Endothelial cell of umbilical vein (primary cell): ENCODE results near the gene BTLA. TPM values are rescaled to one million over a fixed set of nuclear protein-coding genes. Genes with fewer than 3 reads are reported as not detected.
"Not testable (repeated sequence)": the region's sequence is repeated elsewhere in the genome, so short reads cannot be mapped to it uniquely, and the experiment has no call there.

Source experiments
- BruUV-seq: library from RNA; stranded (reverse); fragments of 400-500 nt; replicated peaks from 2 replicates; lab custom pipeline; 2021; lab: Mats Ljungman, UMichigan
- CTCF ChIA-PET: fragments of 300-600, 350-600 bp; sonication (Branson Sonifier 250); formaldehyde crosslinking; loops from one replicate; lab custom pipeline; 2021; ENCODE audit warnings: antibody characterized with exemption, inconsistent platforms; lab: Charles Lee
- POLR2A ChIA-PET: fragments of 300-600, 350-600 bp; sonication (Branson Sonifier 250); formaldehyde crosslinking; loops from one replicate; lab custom pipeline; 2021; ENCODE audit warnings: antibody characterized with exemption, inconsistent platforms; lab: Charles Lee
- DNase-seq: peaks from one replicate; pipeline ENCODE4 v3.0.0-alpha.2; 2011; ENCODE audit warnings: low read depth, low spot score
- FAIRE-seq: peaks from 2 replicates; lab custom pipeline; 2011; peaks lifted over from hg19 to GRCh38; lab: Jason Lieb, UNC
- H2AFZ ChIP-seq: 2 replicates; pipeline ENCODE4 v1.6.0; 2012; ENCODE audit warnings: low read depth, low read length, control low read depth, inconsistent platforms
- H3K27ac ChIP-seq: 2 replicates; pipeline ENCODE4 v1.5.1; 2011; ENCODE audit warnings: low read depth, mild to moderate bottlenecking, control low read depth, low read length, moderate library complexity; ENCODE audit not compliant: insufficient read depth
- H3K27me3 ChIP-seq, 2 experiments: 2 replicates each; pipeline versions ENCODE4 v1.6.0 to v1.6.1; 2011; ENCODE audit warnings: low read length in 2 of 2, mixed read lengths in 1 of 2; ENCODE audit not compliant: control insufficient read depth in 2 of 2, insufficient read depth in 2 of 2
- H3K36me3 ChIP-seq, 2 experiments: 2 replicates in 1 of 2; 3 replicates in 1 of 2; pipeline ENCODE4 v1.5.1; 2011; ENCODE audit warnings: low read length in 2 of 2, mild to moderate bottlenecking in 1 of 2, moderate library complexity in 1 of 2; ENCODE audit not compliant: control insufficient read depth in 2 of 2, insufficient read depth in 2 of 2; ENCODE audit errors: extremely low read depth in 1 of 2
- H3K4me1 ChIP-seq: 3 replicates; pipeline ENCODE4 v1.5.1; 2011; ENCODE audit warnings: mild to moderate bottlenecking, low read length; ENCODE audit not compliant: control insufficient read depth, insufficient read depth; ENCODE audit errors: extremely low read depth
- H3K4me2 ChIP-seq: 2 replicates; pipeline ENCODE4 v1.6.1; 2011; ENCODE audit warnings: low read length, control low read depth, mixed read lengths; ENCODE audit not compliant: insufficient read depth
- H3K4me3 ChIP-seq, 3 experiments: fragments of 200-600 bp in 1 of 3; sonication (generic), shearing (Covaris generic) in 1 of 3; replicated peaks in 1 of 3; 2 replicates each; pipeline ENCODE4 v1.5.1; 2011 to 2016; ENCODE audit warnings: control low read depth in 3 of 3, low read length in 3 of 3, mild to moderate bottlenecking in 2 of 3, inconsistent platforms in 1 of 3, low read depth in 1 of 3, moderate library complexity in 1 of 3; ENCODE audit not compliant: insufficient read depth in 1 of 3
- H3K79me2 ChIP-seq: 2 replicates; pipeline ENCODE4 v1.6.0; 2012; ENCODE audit warnings: low read length, inconsistent platforms; ENCODE audit not compliant: control insufficient read depth, insufficient read depth
- H3K9ac ChIP-seq: replicated peaks from 2 replicates; pipeline ENCODE3; 2011; ENCODE audit warnings: low read length, control low read depth; ENCODE audit not compliant: insufficient read depth; ENCODE audit errors: extremely low read depth
- H3K9me1 ChIP-seq: replicated peaks from 3 replicates; pipeline ENCODE4 v1.6.0; 2011; ENCODE audit warnings: mild to moderate bottlenecking, low read length; ENCODE audit not compliant: control insufficient read depth, insufficient read depth; ENCODE audit errors: extremely low read depth
- H3K9me3 ChIP-seq: replicated peaks from 2 replicates; pipeline ENCODE4 v1.5.1; 2012; ENCODE audit warnings: low read length, inconsistent platforms; ENCODE audit not compliant: control insufficient read depth, insufficient read depth
- H4K20me1 ChIP-seq: replicated peaks from 2 replicates; pipeline ENCODE3; 2011; ENCODE audit warnings: mild to moderate bottlenecking, low read length; ENCODE audit not compliant: control insufficient read depth, insufficient read depth; ENCODE audit errors: extremely low read depth
- CTCF ChIP-seq, 2 donors: IDR thresholded peaks; 1 replicate in 1 of 2; 2 replicates in 1 of 2; pipeline ENCODE4 v1.5.1; 2011; ENCODE audit warnings: low read length in 2 of 2, mild to moderate bottlenecking in 2 of 2, moderate library complexity in 2 of 2, control low read depth in 1 of 2, inconsistent platforms in 1 of 2, low read depth in 1 of 2; ENCODE audit not compliant: insufficient read depth in 1 of 2; ENCODE audit errors: extremely low read depth in 1 of 2
- EZH2 ChIP-seq: IDR thresholded peaks from 2 replicates; pipeline ENCODE4 v1.6.1; 2012; ENCODE audit warnings: borderline replicate concordance, low read depth, mild to moderate bottlenecking, moderate library complexity, low read length, inconsistent platforms; ENCODE audit not compliant: severe bottlenecking
- JUN ChIP-seq: IDR thresholded peaks from 2 replicates; pipeline ENCODE4 v1.6.1; 2011; ENCODE audit warnings: borderline replicate concordance, low read depth; ENCODE audit not compliant: insufficient read length, insufficient read depth
- dilution Hi-C: fragments of 300-500 bp; cut with MboI; formaldehyde crosslinking; loops from one replicate; pipeline ENCODE4 v1.15.0; 2019; ENCODE audit warnings: low sequenced_read_pairs; ENCODE audit not compliant: extremely low pct_ligation_motif_present
- intact Hi-C: fragments of 100-400 bp; cut with micrococcal nuclease; formaldehyde crosslinking; loops from one replicate; pipeline ENCODE4 v1.10.0; 2022
- polyA plus RNA-seq, 4 experiments: library from polyadenylated mRNA; depleted of rRNA in 3 of 4; stranded (reverse) in 3 of 4; unstranded in 1 of 4; fragments of >200 nt; gene quantifications; 2 replicates each; pipeline versions ENCODE4 v1.2.1 to v1.2.3, GENCODE V29; 2011 to 2012; ENCODE audit warnings: missing spikeins in 1 of 4
- total RNA-seq: library from RNA; stranded (reverse); gene quantifications from 2 replicates; pipeline ENCODE4 v1.2.3, GENCODE V29; 2021

Gene BTLA
- total and polyA plus RNA-seq, 2 donors (not counting 3 experiments of a cell fraction or from before 2014, with no cell fraction given) = not detected

- DNase-seq, BruUV-seq, H3K27ac ChIP-seq, H4K20me1 ChIP-seq, H3K36me3 ChIP-seq, POLR2A ChIA-PET, dilution Hi-C loops, CTCF ChIA-PET, H3K9ac ChIP-seq, H3K9me1 ChIP-seq, H3K79me2 ChIP-seq, H3K4me2 ChIP-seq, H3K4me3 ChIP-seq, H2AFZ ChIP-seq, H3K27me3 ChIP-seq, H3K9me3 ChIP-seq, intact Hi-C loops, FAIRE-seq, H3K4me1 ChIP-seq: not testable (repeated sequence)
Measured at GRCh38 chr3:112418526-112418925, 80.7 kb downstream of the BTLA start.

- no TSS peak for BruUV-seq
- CTCF ChIA-PET = no interaction called here
- FAIRE-seq (no peak), DNase-seq (no peak)
- no peak for TF ChIP-seq JUN
- TF ChIP-seq EZH2 = no peak
- no peak for TF ChIP-seq CTCF (IDR thresholded peaks at IDR 0.05; ENCODE audit: extremely low read depth in 1 of 2, insufficient read depth in 1 of 2, low read depth in 1 of 2, low read length in 2 of 2)
- H3K27ac ChIP-seq = no peak overlapping the region
- no peaks in the 10 kb centered on the region for H3K27me3 ChIP-seq
- H3K9me3 ChIP-seq = no peaks in the 10 kb centered on the region
- H3K4me3 ChIP-seq = no peak overlapping the region
- dilution Hi-C loops (no loop called here), intact Hi-C loops (no loop called here)
- H2AFZ ChIP-seq = no peak overlapping the region
- H4K20me1 ChIP-seq = no peaks in the 10 kb centered on the region
- no peaks in the 10 kb centered on the region for H3K79me2 ChIP-seq
- POLR2A ChIA-PET = no interaction called here
- no peaks in the 10 kb centered on the region for H3K36me3 ChIP-seq
- H3K9ac ChIP-seq = no peak overlapping the region
- H3K4me1 ChIP-seq = no peaks in the 10 kb centered on the region
- H3K4me2 ChIP-seq = no peak overlapping the region
- no peaks in the 10 kb centered on the region for H3K9me1 ChIP-seq
Measured at GRCh38 chr3:112417696-112418318, 81.5 kb downstream of the BTLA start.
